Keratinocyte (primary cell): Measurements from ENCODE around the gene CHD2. TPM values are rescaled to one million over a fixed set of nuclear protein-coding genes. Genes with fewer than 3 reads are reported as not detected.
A peak's percentile ranks its signal among the peaks of the same experiment; 100 is the strongest.

Experiments used
- DNase-seq: peaks from one replicate; pipeline ENCODE4 v3.0.0-alpha.2; 2011; ENCODE audit warnings: low read depth, missing footprints, low spot score
- FAIRE-seq: peaks from 2 replicates; lab custom pipeline; 2011; peaks lifted over from hg19 to GRCh38; lab: Jason Lieb, UNC
- H2AFZ ChIP-seq: 2 replicates; pipeline ENCODE4 v1.6.0; 2012; ENCODE audit warnings: low read length, control low read depth, inconsistent platforms; ENCODE audit not compliant: control insufficient read depth
- H3K27ac ChIP-seq: 2 replicates; pipeline ENCODE4 v1.5.1; 2011; ENCODE audit warnings: low read length; ENCODE audit not compliant: control insufficient read depth, insufficient read depth
- H3K27me3 ChIP-seq: 3 replicates; pipeline ENCODE4 v1.6.0; 2011; ENCODE audit warnings: low read length; ENCODE audit not compliant: control insufficient read depth, insufficient read depth; ENCODE audit errors: extremely low read depth
- H3K36me3 ChIP-seq, 2 experiments: 2 replicates in 1 of 2; 3 replicates in 1 of 2; pipeline ENCODE4 v1.5.1; 2011; ENCODE audit warnings: low read length in 2 of 2, mild to moderate bottlenecking in 1 of 2; ENCODE audit not compliant: control insufficient read depth in 2 of 2, insufficient read depth in 2 of 2; ENCODE audit errors: extremely low read depth in 1 of 2
- H3K4me1 ChIP-seq: 3 replicates; pipeline ENCODE4 v1.5.1; 2011; ENCODE audit warnings: low read length; ENCODE audit not compliant: control insufficient read depth, insufficient read depth; ENCODE audit errors: extremely low read depth
- H3K4me2 ChIP-seq: 3 replicates; pipeline ENCODE4 v1.6.0; 2011; ENCODE audit warnings: low read depth, low read length; ENCODE audit not compliant: control insufficient read depth, insufficient read depth; ENCODE audit errors: extremely low read depth
- H3K4me3 ChIP-seq, 3 experiments: fragments of 200-600 bp in 1 of 3; sonication (generic) in 1 of 3; 2 replicates in 2 of 3; 3 replicates in 1 of 3; pipeline ENCODE4 v1.5.1; 2011 to 2016; ENCODE audit warnings: low read length in 3 of 3, mild to moderate bottlenecking in 3 of 3, control low read depth in 2 of 3, inconsistent platforms in 1 of 3, low read depth in 1 of 3, mixed read lengths in 1 of 3, mixed run types in 1 of 3, moderate library complexity in 1 of 3; ENCODE audit not compliant: control insufficient read depth in 2 of 3, insufficient read depth in 2 of 3; ENCODE audit errors: extremely low read depth in 1 of 3
- H3K79me2 ChIP-seq: 2 replicates; pipeline ENCODE4 v1.6.0; 2012; ENCODE audit warnings: low read length; ENCODE audit not compliant: control insufficient read depth, insufficient read depth
- H3K9ac ChIP-seq: 3 replicates; pipeline ENCODE4 v1.6.0; 2011; ENCODE audit warnings: low read length; ENCODE audit not compliant: control insufficient read depth, insufficient read depth; ENCODE audit errors: extremely low read depth
- H3K9me1 ChIP-seq: 3 replicates; pipeline ENCODE4 v1.6.0; 2011; ENCODE audit warnings: low read length; ENCODE audit not compliant: control insufficient read depth, insufficient read depth; ENCODE audit errors: extremely low read depth
- H3K9me3 ChIP-seq: 2 replicates; pipeline ENCODE4 v1.5.1; 2012; ENCODE audit warnings: low read depth, low read length; ENCODE audit not compliant: control insufficient read depth
- H4K20me1 ChIP-seq: 3 replicates; pipeline ENCODE4 v1.6.0; 2011; ENCODE audit warnings: low read length; ENCODE audit not compliant: control insufficient read depth, insufficient read depth; ENCODE audit errors: extremely low read depth
- CTCF ChIP-seq, 3 experiments: IDR thresholded peaks in 1 of 3; conservative IDR thresholded peaks in 1 of 3; optimal IDR thresholded peaks in 1 of 3; 2 replicates in 2 of 3; 3 replicates in 1 of 3; pipeline versions ENCODE3 to v1.5.1; 2011; ENCODE audit warnings: low read length in 3 of 3, mild to moderate bottlenecking in 3 of 3, moderate library complexity in 2 of 3, control low read depth in 1 of 3, inconsistent platforms in 1 of 3; ENCODE audit not compliant: insufficient read depth in 2 of 3; ENCODE audit errors: extremely low read depth in 1 of 3
- EZH2 ChIP-seq: IDR thresholded peaks from one replicate; pipeline ENCODE4 v1.6.1; 2012; ENCODE audit warnings: inconsistent platforms, mild to moderate bottlenecking, low read length, moderate library complexity
- dilution Hi-C: fragments of 300-500 bp; cut with MboI; formaldehyde crosslinking; loops from one replicate; pipeline ENCODE4 v1.7.0; 2020; ENCODE audit warnings: low sequenced_read_pairs; ENCODE audit not compliant: extremely low pct_ligation_motif_present
- polyA plus RNA-seq, 5 experiments: library from polyadenylated mRNA; depleted of rRNA in 3 of 5; stranded (reverse) in 3 of 5; stranded (forward) in 1 of 5; unstranded in 1 of 5; fragments of >200 nt; gene quantifications; 1 replicate in 1 of 5; 2 replicates in 3 of 5; 3 replicates in 1 of 5; pipeline versions ENCODE4 v1.2.1 to v1.2.3, GENCODE V29; 2011 to 2012; ENCODE audit warnings: missing spikeins in 2 of 5, low read depth in 1 of 5, low replicate concordance in 1 of 5

CHD2 gene
- polyA plus RNA-seq, 1 donor (not counting 4 experiments of a cell fraction or from before 2014, with no cell fraction given) = 62.0 TPM

- Histone ChIP-seq H3K36me3 (no peaks in the 10 kb centered on the region), H3K9me3 (no peaks in the 10 kb centered on the region), H4K20me1 (no peaks in the 10 kb centered on the region), H3K27ac (peak overlapping the region; percentile 96), H3K27me3 (no peaks in the 10 kb centered on the region), H2AFZ (peak overlapping the region; percentile 69), H3K9me1 (no peaks in the 10 kb centered on the region), H3K4me3 (peak overlapping the region in 2 of 3 experiments; percentile 72 to 80), H3K4me1 (peaks cover 16% of the 10 kb centered on the region), H3K9ac (peak overlapping the region; percentile 83), H3K4me2 (peak overlapping the region; percentile 91), H3K79me2 (peaks cover 34% of the 10 kb centered on the region)
- no peak for DNase-seq
- no peak for FAIRE-seq
- TF ChIP-seq CTCF (optimal IDR thresholded peaks at IDR 0.05 in 1 of 3, IDR thresholded peaks at IDR 0.05 in 1 of 3, conservative IDR thresholded peaks at IDR 0.05 in 1 of 3; ENCODE audit: extremely low read depth in 1 of 3, insufficient read depth in 2 of 3, low read length in 3 of 3) (no peak), EZH2 (no peak)
- dilution Hi-C loops = no loop called here
Measured at GRCh38 chr15:92880796-92881195, 19.3 kb upstream of the CHD2 start.

- Histone ChIP-seq H3K27ac (peak overlapping the region; percentile 96), H3K9ac (peak overlapping the region; percentile 83), H4K20me1 (no peaks in the 10 kb centered on the region), H3K9me1 (no peaks in the 10 kb centered on the region), H3K4me2 (peak overlapping the region; percentile 91), H3K79me2 (peaks cover 39% of the 10 kb centered on the region), H3K36me3 (no peaks in the 10 kb centered on the region), H2AFZ (peak overlapping the region; percentile 69), H3K27me3 (no peaks in the 10 kb centered on the region), H3K9me3 (no peaks in the 10 kb centered on the region), H3K4me1 (peaks cover 16% of the 10 kb centered on the region), H3K4me3 (peak overlapping the region in 2 of 3 experiments; percentile 72 to 80)
- FAIRE-seq (no peak), DNase-seq (no peak)
- no peak for TF ChIP-seq CTCF (optimal IDR thresholded peaks at IDR 0.05 in 1 of 3, IDR thresholded peaks at IDR 0.05 in 1 of 3, conservative IDR thresholded peaks at IDR 0.05 in 1 of 3; ENCODE audit: extremely low read depth in 1 of 3, insufficient read depth in 2 of 3, low read length in 3 of 3)
- no peak for TF ChIP-seq EZH2
- dilution Hi-C loops = no loop called here
Measured at GRCh38 chr15:92881211-92881754, 18.8 kb upstream of the CHD2 start.
